Panc1 (cell line): ENCODE measurements around the gene COL11A2.

ENCODE experiments used
- POLR2AphosphoS5 ChIP-seq: IDR thresholded peaks from 2 replicates; pipeline ENCODE4 v1.6.1; 2012; ENCODE audit warnings: mild to moderate bottlenecking, low read depth, low read length, moderate library complexity
- REST ChIP-seq, 2 experiments: IDR thresholded peaks; 2 replicates each; pipeline ENCODE4 v1.6.1; 2011 to 2012; ENCODE audit warnings: low read depth in 2 of 2, control low read depth in 1 of 2, low read length in 1 of 2, mild to moderate bottlenecking in 1 of 2, moderate library complexity in 1 of 2; ENCODE audit not compliant: insufficient read depth in 1 of 2
- SIN3A ChIP-seq: IDR thresholded peaks from 2 replicates; pipeline ENCODE4 v1.6.1; 2012; ENCODE audit warnings: low read depth, mild to moderate bottlenecking, low read length, moderate library complexity, borderline replicate concordance; ENCODE audit not compliant: insufficient read depth
- TCF7L2 ChIP-seq: IDR thresholded peaks from 2 replicates; pipeline ENCODE4 v1.6.1; 2011; ENCODE audit warnings: mild to moderate bottlenecking, low read depth, low read length, inconsistent platforms
- TF ChIP-seq, protein P1 (sequence below): fragments of 450-650 bp; IDR thresholded peaks from 2 replicates; pipeline ENCODE4 v1.5.1; 2017; ENCODE audit warnings: mild to moderate bottlenecking

DNA sequence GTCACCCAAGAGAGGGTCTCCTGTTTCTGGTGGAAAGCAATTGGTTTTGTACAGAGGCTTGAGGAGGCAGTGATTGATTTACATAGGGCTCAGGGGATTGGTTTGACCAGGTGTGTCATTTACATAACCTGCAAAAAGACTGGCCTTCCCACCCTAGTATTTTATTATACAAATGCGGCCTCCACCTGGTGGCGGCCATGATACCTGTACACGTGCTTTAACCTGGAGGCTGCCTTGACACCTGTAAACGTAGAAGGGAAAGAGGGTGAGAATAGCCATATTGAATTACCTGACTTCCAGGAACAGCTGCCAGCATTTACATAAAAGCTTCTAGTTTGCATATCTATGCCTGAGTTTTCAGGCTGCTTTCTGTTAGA is 67.8 kb downstream of the COL11A2 start:
- TF ChIP-seq, protein P1, sequence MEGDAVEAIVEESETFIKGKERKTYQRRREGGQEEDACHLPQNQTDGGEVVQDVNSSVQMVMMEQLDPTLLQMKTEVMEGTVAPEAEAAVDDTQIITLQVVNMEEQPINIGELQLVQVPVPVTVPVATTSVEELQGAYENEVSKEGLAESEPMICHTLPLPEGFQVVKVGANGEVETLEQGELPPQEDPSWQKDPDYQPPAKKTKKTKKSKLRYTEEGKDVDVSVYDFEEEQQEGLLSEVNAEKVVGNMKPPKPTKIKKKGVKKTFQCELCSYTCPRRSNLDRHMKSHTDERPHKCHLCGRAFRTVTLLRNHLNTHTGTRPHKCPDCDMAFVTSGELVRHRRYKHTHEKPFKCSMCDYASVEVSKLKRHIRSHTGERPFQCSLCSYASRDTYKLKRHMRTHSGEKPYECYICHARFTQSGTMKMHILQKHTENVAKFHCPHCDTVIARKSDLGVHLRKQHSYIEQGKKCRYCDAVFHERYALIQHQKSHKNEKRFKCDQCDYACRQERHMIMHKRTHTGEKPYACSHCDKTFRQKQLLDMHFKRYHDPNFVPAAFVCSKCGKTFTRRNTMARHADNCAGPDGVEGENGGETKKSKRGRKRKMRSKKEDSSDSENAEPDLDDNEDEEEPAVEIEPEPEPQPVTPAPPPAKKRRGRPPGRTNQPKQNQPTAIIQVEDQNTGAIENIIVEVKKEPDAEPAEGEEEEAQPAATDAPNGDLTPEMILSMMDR, result no peak
- TF ChIP-seq SIN3A (no peak), POLR2AphosphoS5 (no peak), REST (IDR thresholded peaks at IDR 0.05; ENCODE audit: insufficient read depth in 1 of 2, low read depth in 2 of 2, low read length in 1 of 2) (no peak), TCF7L2 (no peak)
